Neural cell (in vitro differentiated cells): Measurements from ENCODE around the gene PSG6. TPM values are rescaled to one million over a fixed set of nuclear protein-coding genes. Genes with fewer than 3 reads are reported as not detected.
"Not testable (repeated sequence)": the region's sequence is repeated elsewhere in the genome, so short reads cannot be mapped to it uniquely, and the experiment has no call there.

Experiments used
- H2AFZ ChIP-seq: fragments of 200-600, 300-800 bp; sonication (generic), shearing (Covaris generic); 2 replicates; pipeline ENCODE4 v1.6.0; 2014; ENCODE audit warnings: low read depth, mild to moderate bottlenecking, antibody characterized with exemption, low read length, moderate library complexity
- H3F3A ChIP-seq: fragments of 200-600 bp; shearing (Covaris generic); 2 replicates; pipeline ENCODE4 v1.6.1; 2016; ENCODE audit warnings: mild to moderate bottlenecking, moderate library complexity, mixed read lengths, antibody characterized with exemption, low read length; ENCODE audit not compliant: insufficient read depth, poor library complexity, severe bottlenecking
- H3K27ac ChIP-seq: fragments of 200-600, 300-800 bp; sonication (generic), shearing (Covaris generic); 2 replicates; pipeline ENCODE4 v1.5.1; 2014; ENCODE audit warnings: mild to moderate bottlenecking, low read length, moderate library complexity
- H3K27me3 ChIP-seq: fragments of 300-800, 200-600 bp; sonication (generic), shearing (Covaris generic); 2 replicates; pipeline ENCODE4 v1.6.0; 2014; ENCODE audit warnings: mild to moderate bottlenecking, low read depth, low read length, moderate library complexity; ENCODE audit not compliant: insufficient read depth
- H3K36me3 ChIP-seq: fragments of 300-800, 200-600 bp; sonication (generic), shearing (Covaris generic); 2 replicates; pipeline ENCODE4 v1.5.1; 2014; ENCODE audit warnings: mild to moderate bottlenecking, antibody characterized with exemption, low read length, moderate library complexity; ENCODE audit not compliant: insufficient read depth
- H3K4me2 ChIP-seq: fragments of 300-800, 200-600 bp; sonication (generic), shearing (Covaris generic); 2 replicates; pipeline ENCODE4 v1.6.0; 2014; ENCODE audit warnings: mild to moderate bottlenecking, low read length
- H3K4me3 ChIP-seq: fragments of 300-800, 200-600 bp; sonication (generic), shearing (Covaris generic); 2 replicates; pipeline ENCODE4 v1.5.1; 2014; ENCODE audit warnings: mild to moderate bottlenecking, low read length, moderate library complexity
- H3K79me2 ChIP-seq: fragments of 200-600 bp; shearing (Covaris generic); replicated peaks from 2 replicates; pipeline ENCODE4 v1.6.0; 2014; ENCODE audit warnings: mild to moderate bottlenecking, low read length, moderate library complexity; ENCODE audit not compliant: insufficient read depth
- H3K9ac ChIP-seq: fragments of 300-800, 200-600 bp; sonication (generic), shearing (Covaris generic); 2 replicates; pipeline ENCODE4 v1.6.1; 2016; ENCODE audit warnings: mild to moderate bottlenecking, low read length, mixed read lengths
- H3K9me2 ChIP-seq: fragments of 200-600 bp; shearing (Covaris generic); 2 replicates; pipeline ENCODE4 v1.6.1; 2016; ENCODE audit warnings: mild to moderate bottlenecking, low read length, mixed read lengths; ENCODE audit not compliant: insufficient read depth
- H3K9me3 ChIP-seq: fragments of 200-600, 300-800 bp; sonication (generic), shearing (Covaris generic); 2 replicates; pipeline ENCODE4 v1.6.1; 2016; ENCODE audit warnings: mild to moderate bottlenecking, mixed run types, low read length, moderate library complexity, mixed read lengths
- H4K20me1 ChIP-seq: fragments of 200-600 bp; shearing (Covaris generic); 2 replicates; pipeline ENCODE4 v1.6.1; 2016; ENCODE audit warnings: mild to moderate bottlenecking, mixed run types; ENCODE audit not compliant: insufficient read depth
- EP300 ChIP-seq: fragments of 450-650 bp; conservative IDR thresholded peaks from 2 replicates; pipeline ENCODE4 v1.6.1; 2014; ENCODE audit warnings: antibody characterized with exemption, mild to moderate bottlenecking, moderate library complexity; ENCODE audit not compliant: poor library complexity, severe bottlenecking
- EZH2 ChIP-seq: fragments of 200-600, 300-800 bp; shearing (Covaris generic), sonication (generic); IDR thresholded peaks from 2 replicates; pipeline ENCODE4 v1.6.1; 2014; ENCODE audit warnings: antibody characterized with exemption, low read length, borderline replicate concordance, mild to moderate bottlenecking; ENCODE audit not compliant: insufficient read depth, poor library complexity, severe bottlenecking
- POLR2AphosphoS5 ChIP-seq: IDR thresholded peaks from 2 replicates; pipeline ENCODE4 v1.6.1; 2012
- polyA plus RNA-seq: library from polyadenylated mRNA; depleted of rRNA; stranded (reverse); fragments of >200 nt; gene quantifications from 2 replicates; pipeline ENCODE4 v1.2.3, GENCODE V29; 2014

Gene PSG6
- polyA plus RNA-seq, 1 donor from 2014 or later: not detected

DNA sequence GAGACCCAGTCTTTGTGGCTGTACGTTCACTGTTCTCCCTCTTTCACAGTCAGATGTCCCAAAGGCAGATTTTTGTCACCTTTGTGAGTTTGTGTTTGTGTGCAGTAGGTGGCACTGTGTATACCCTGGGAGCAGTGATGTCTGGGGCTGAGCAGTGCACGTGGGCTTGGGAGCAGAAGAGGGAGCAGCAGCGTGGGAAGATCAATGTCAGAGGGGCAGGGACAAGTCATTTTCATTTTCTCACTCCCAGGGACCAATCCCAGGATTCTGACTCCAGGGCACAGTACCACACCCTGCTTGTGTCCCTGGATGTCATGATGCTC is 2.0 kb upstream of the PSG6 start:
- no peak overlapping the region for H3K27ac ChIP-seq
- no peaks in the 10 kb centered on the region for H3F3A ChIP-seq
- no peaks in the 10 kb centered on the region for H4K20me1 ChIP-seq
- TF ChIP-seq EZH2 (no peak), EP300 (no peak), POLR2AphosphoS5 (no peak)
- no peaks in the 10 kb centered on the region for H3K27me3 ChIP-seq
- no peaks in the 10 kb centered on the region for H3K9me2 ChIP-seq
- no peaks in the 10 kb centered on the region for H3K79me2 ChIP-seq
- H3K36me3 ChIP-seq: no peaks in the 10 kb centered on the region
- H3K9ac ChIP-seq: no peak overlapping the region
- H3K9me3 ChIP-seq: no peaks in the 10 kb centered on the region
- no peak overlapping the region for H2AFZ ChIP-seq
- no peak overlapping the region for H3K4me3 ChIP-seq
- H3K4me2 ChIP-seq: no peak overlapping the region

DNA sequence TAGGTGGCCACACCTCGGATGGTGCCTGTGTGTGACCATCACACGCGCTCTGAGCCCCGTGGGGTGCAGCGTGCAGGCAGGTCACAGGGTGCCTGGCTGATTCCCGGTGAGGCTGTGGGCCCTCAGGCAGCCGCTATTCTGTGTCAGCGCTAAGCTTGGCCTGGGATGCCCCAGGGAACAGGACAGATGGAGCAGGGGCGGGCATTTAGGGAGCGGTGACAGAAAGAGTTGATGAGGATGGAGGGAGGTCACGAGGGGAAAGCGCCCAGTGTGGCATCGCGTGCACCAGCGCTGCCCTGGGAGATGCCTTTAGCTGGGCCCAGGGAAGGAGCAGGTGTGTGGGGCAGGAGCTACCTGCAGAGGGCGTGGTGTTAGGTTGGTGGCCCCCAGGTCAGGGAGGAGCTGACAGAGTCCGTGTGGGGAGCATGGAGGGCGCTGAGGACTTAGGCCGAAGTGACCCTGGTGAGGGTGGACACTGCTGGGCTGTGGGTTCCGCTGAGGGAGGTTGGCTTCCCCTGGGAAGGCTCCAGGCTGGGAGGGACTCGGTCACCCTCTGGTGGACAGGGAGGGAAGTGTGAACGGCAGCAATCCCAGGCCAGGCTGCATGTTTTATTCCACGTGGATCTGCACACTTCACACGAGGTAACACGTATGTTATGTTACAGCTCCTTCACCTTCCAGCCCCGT is 1.5 kb upstream of the PSG6 start:
- H3K79me2 ChIP-seq, H3K27ac ChIP-seq, H3K36me3 ChIP-seq, H3K4me3 ChIP-seq, H3K4me2 ChIP-seq, H3K9me3 ChIP-seq, H3K9me2 ChIP-seq, H3F3A ChIP-seq, H3K9ac ChIP-seq, H4K20me1 ChIP-seq, H3K27me3 ChIP-seq, H2AFZ ChIP-seq: not testable (repeated sequence)

DNA sequence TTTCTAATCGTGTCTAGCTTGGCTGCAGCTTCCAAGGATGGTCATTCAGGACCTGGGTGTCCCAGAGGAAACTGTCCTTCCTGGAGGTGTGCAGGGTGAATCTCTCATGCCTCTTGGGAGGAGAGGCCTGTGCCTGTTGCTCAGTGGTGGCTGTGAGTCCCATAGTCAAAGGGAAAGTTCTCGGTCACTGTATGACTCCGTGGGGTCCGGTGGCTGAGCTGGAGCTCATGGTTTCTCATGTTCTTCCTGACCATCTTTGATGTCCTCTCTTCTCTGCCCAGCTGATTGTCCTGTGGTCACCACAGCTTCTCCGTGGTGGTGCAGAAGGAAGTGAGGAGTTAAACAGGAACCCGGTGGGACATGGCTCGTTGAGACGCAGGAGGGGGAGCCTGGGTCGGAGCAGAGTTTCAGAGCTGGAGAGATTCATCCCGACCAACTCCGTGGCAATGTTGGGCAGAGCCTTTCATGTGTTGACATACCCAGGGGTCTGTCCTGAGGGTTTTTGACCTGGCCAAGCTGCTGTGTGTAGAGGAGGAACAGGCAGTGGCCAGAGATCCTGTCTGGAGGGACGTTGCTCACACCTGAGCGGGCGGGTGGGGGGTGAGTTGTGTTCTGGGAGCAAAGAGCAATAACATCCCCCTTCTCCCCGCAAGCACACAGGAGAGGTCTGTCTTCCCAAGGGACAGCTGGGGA is 829 bp upstream of the PSG6 start:
- H4K20me1 ChIP-seq, H3K4me2 ChIP-seq, H3K9ac ChIP-seq, H3K4me3 ChIP-seq, H3K36me3 ChIP-seq, H3K27me3 ChIP-seq, H3K27ac ChIP-seq, H3K9me3 ChIP-seq, H3K9me2 ChIP-seq, H2AFZ ChIP-seq, H3K79me2 ChIP-seq, H3F3A ChIP-seq: not testable (repeated sequence)

DNA sequence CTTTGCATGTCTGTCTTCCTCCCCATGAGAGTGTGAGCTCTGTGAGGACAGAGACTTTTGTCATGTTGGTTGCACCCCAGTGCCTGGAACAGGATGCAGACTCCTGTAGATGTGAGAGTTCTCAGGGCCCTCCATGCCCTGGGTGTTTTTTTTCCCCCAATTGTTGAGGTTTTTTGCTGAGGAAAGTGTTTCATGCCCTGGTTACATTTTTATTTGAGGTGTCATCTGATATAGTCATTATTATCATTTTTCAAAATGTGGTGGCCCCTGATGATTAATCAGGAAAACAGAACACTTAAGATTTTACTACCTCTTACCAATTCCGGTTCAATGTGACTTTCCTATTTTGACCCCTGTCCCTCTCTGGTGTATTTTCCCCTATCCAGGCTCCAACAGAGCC is 763 bp downstream of the PSG6 start:
- H3K4me3 ChIP-seq, H4K20me1 ChIP-seq, H2AFZ ChIP-seq, H3K27me3 ChIP-seq, H3K9ac ChIP-seq, H3K9me2 ChIP-seq, H3F3A ChIP-seq, H3K4me2 ChIP-seq, H3K79me2 ChIP-seq, H3K36me3 ChIP-seq, H3K27ac ChIP-seq, H3K9me3 ChIP-seq: not testable (repeated sequence)

DNA sequence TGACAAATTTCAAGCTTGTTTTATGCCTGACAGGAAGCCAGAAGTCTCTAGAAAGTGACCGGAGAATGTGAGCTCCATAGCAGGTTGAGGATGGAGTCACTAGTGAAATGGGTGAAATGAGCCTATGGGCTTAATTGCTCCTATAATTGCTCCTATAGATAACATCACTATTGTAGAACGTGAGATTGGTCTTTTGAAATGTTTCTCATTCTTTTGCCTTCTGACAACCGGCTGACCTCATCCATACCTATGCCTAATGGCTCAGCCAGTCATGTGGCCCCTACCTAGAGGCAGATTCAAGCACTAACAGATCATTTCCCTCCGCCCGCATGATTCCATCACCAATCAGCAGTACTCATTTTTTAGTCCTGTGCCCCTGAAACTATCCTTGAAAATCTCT is 4.2 kb downstream of the PSG6 start:
- H3K9me3 ChIP-seq, H3F3A ChIP-seq, H3K9ac ChIP-seq, H3K4me2 ChIP-seq, H4K20me1 ChIP-seq, H3K27me3 ChIP-seq, H3K79me2 ChIP-seq, H3K36me3 ChIP-seq, H2AFZ ChIP-seq, H3K9me2 ChIP-seq, H3K27ac ChIP-seq, H3K4me3 ChIP-seq: not testable (repeated sequence)

DNA sequence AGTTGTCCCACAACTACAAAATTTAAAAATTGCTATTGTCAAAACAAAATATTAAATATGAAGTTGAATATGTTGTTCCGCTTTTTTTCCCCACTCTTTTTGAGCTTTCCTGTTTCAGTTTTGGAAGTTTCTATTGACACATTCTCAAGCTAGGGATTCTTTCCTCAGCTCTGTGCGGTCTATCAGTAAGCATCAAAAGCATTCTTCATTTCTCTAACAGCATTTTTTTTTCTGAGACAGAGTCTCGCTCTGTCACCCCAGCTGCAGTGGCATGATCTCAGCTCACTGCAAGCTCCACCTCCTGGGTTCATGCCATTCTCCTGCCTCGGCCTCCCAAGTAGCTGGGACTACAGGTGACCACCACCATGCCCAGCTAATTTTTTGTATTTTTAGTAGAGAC is 4.8 kb downstream of the PSG6 start:
- H2AFZ ChIP-seq, H3K27ac ChIP-seq, H3K4me3 ChIP-seq, H4K20me1 ChIP-seq, H3K9me3 ChIP-seq, H3K9ac ChIP-seq, H3F3A ChIP-seq, H3K36me3 ChIP-seq, H3K79me2 ChIP-seq, H3K9me2 ChIP-seq, H3K4me2 ChIP-seq, H3K27me3 ChIP-seq: not testable (repeated sequence)

DNA sequence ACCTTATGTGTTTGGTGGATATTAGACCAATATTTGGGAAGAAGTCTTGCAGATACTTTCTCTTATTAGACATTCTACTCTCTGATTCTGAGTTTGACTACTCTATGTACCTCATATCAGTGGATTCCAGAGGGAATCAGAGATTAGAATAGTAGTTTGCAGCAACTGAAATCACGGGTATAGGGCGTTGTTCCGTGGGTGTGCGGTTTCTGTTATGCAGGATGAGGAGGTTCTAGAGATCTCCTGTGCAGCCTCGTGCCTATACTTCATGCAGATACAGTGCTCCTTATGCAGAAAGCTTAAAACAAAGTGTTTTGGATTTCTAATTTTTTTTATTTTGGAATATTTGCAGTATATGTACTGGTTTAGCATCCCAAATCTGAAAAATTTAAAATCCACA is 6.0 kb downstream of the PSG6 start:
- not testable (repeated sequence) for H3K9me3 ChIP-seq, H3K4me2 ChIP-seq, H4K20me1 ChIP-seq, H3K79me2 ChIP-seq, H3K27me3 ChIP-seq, H3F3A ChIP-seq, H3K9ac ChIP-seq, H3K27ac ChIP-seq, H3K36me3 ChIP-seq, H2AFZ ChIP-seq, H3K4me3 ChIP-seq, H3K9me2 ChIP-seq
